Measurements from ENCODE around the gene ACADVL. TPM values are rescaled to one million over a fixed set of nuclear protein-coding genes. Genes with fewer than 3 reads are reported as not detected.

ACADVL gene
- total RNA-seq, 3 donors from 2014 or later (not counting 1 experiment from before 2014, with no cell fraction given) = 439 to 637 (median 607) TPM

DNA sequence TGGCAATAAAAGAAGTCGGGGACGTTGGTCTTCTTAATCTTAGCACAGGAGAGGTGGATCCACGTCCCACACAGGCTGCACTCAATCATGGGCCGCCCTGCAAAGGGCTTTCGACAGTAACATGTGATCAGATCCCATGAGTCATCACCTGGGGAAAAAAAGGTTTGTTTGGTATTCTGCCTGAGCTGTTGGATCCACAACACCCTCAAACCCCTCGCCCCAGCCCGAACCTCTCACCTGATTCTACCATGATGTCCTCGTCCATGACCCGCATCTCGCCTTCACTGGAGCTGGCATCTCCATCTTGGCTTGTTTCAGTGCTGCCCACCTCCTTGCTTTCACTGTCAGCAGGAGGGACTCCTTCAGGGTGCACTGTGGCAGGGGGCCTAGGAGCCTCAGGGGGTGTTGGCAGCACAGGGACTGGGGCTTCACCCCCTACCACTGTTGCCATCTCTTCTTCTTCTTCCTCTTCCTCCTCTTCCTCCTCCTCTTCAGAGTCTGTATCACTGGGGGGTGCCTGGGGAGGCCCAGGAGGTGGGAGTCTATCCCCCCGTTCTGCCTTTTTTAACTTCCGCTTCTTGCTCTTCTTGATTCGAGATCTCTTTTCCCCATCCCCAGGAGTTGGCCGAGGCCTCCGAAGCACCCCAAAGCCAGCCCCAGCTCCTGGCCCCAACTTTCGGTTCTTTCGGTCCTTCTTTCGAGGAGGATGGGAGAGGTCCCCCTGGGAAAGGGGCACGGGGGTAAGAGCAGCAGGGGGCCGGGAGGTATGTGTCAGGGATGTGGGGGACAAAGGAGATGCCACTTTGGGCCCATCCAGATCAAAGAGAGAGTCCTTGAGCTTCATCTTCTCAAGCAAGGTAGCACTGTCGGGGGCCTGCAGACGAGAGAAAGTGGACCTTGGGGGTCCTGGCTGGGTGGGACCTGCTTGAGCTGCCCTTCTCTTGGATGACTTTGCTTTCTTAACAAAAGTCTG lies 16.2 kb downstream of the ACADVL start:
- H3K4me3 ChIP-seq (ENCODE audit: low read length) = no peak overlapping the region
- ATAC-seq (no peak), DNase-seq (no peak)
- Mint-ChIP-seq H3K36me3 (no peaks in the 10 kb centered on the region), H3K4me3 (peak overlapping the region; percentile 58), H3K27me3 (ENCODE audit: low read depth in 2 of 2) (no peaks in the 10 kb centered on the region), H3K4me1 (peaks cover 54 to 75% of the 10 kb centered on the region in 2 donors), H3K9me3 (no peaks in the 10 kb centered on the region), H3K27ac (peak overlapping the region; percentile 97 to 99)
- H3K27me3 ChIP-seq (ENCODE audit: control insufficient read depth, insufficient read depth, low read length) = no peaks in the 10 kb centered on the region
- no peaks in the 10 kb centered on the region for H3K9me3 ChIP-seq (ENCODE audit: control insufficient read depth, insufficient read depth, low read length)
- 90% methylated on average over 22 of the region's 22 CpGs for WGBS (ENCODE audit: insufficient coverage)
- intact Hi-C loops (cut with micrococcal nuclease) = loop anchor here (2.0 kb wide), 1 partner anchor 21 kb away; no protein-coding TSS in a partner anchor
- no peak overlapping the region for H3K27ac ChIP-seq (ENCODE audit: low read length)
- H3K36me3 ChIP-seq (ENCODE audit: control insufficient read depth, insufficient read depth, low read length) = peaks cover 24% of the 10 kb centered on the region
- TF ChIP-seq, protein P1, sequence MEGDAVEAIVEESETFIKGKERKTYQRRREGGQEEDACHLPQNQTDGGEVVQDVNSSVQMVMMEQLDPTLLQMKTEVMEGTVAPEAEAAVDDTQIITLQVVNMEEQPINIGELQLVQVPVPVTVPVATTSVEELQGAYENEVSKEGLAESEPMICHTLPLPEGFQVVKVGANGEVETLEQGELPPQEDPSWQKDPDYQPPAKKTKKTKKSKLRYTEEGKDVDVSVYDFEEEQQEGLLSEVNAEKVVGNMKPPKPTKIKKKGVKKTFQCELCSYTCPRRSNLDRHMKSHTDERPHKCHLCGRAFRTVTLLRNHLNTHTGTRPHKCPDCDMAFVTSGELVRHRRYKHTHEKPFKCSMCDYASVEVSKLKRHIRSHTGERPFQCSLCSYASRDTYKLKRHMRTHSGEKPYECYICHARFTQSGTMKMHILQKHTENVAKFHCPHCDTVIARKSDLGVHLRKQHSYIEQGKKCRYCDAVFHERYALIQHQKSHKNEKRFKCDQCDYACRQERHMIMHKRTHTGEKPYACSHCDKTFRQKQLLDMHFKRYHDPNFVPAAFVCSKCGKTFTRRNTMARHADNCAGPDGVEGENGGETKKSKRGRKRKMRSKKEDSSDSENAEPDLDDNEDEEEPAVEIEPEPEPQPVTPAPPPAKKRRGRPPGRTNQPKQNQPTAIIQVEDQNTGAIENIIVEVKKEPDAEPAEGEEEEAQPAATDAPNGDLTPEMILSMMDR (IDR thresholded peaks at IDR 0.05) = no peak
- peaks cover 50% of the 10 kb centered on the region for H3K4me1 ChIP-seq (ENCODE audit: control insufficient read depth, insufficient read depth, low read length)

GRCh38 chr17:7236808-7237207 lies 17.1 kb downstream of the ACADVL start:
- peak overlapping the region; percentile 97 to 99 for H3K27ac Mint-ChIP-seq
- peaks cover 25% of the 10 kb centered on the region for H3K36me3 ChIP-seq (ENCODE audit: control insufficient read depth, insufficient read depth, low read length)
- TF ChIP-seq, protein P1 (IDR thresholded peaks at IDR 0.05) = no peak
- H3K9me3 ChIP-seq (ENCODE audit: control insufficient read depth, insufficient read depth, low read length) = no peaks in the 10 kb centered on the region
- DNase-seq = no peak
- peaks cover 62 to 81% of the 10 kb centered on the region in 2 donors for H3K4me1 Mint-ChIP-seq
- H3K27me3 ChIP-seq (ENCODE audit: control insufficient read depth, insufficient read depth, low read length) = no peaks in the 10 kb centered on the region
- H3K9me3 Mint-ChIP-seq = no peaks in the 10 kb centered on the region
- peaks cover 56% of the 10 kb centered on the region for H3K4me1 ChIP-seq (ENCODE audit: control insufficient read depth, insufficient read depth, low read length)
- ATAC-seq = no peak
- H3K4me3 ChIP-seq (ENCODE audit: low read length) = no peak overlapping the region
- H3K36me3 Mint-ChIP-seq = no peaks in the 10 kb centered on the region
- intact Hi-C loops (cut with micrococcal nuclease) = no loop called here
- 94% methylated on average over 6 of the region's 6 CpGs for WGBS (ENCODE audit: insufficient coverage)
- H3K27ac ChIP-seq (ENCODE audit: low read length) = no peak overlapping the region
- H3K27me3 Mint-ChIP-seq (ENCODE audit: low read depth in 2 of 2) = no peaks in the 10 kb centered on the region
- H3K4me3 Mint-ChIP-seq = peak overlapping the region; percentile 96

DNA sequence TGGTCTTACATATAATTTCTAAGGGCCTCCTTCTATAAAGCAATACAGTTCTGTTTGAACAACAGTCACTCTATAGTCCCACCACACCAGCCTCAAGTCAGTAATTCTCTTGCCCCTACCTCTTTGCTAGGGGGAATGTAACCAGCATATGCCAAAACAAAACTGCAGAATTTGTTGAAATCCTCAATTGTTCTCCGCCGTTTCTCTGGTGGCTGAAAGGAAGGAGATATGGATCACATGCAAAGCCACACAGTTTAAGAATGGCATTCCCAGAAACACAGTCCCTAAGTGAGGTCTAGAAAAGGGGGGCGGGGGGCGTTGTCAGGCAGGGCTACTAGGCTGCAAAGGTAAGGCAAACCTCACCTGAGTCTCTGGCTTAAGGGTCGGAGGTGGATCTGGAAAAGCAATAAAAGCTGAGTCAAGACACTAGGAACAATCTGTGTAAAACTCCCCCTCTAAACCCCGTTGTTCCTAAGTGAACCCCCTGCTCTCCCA lies 17.6 kb downstream of the ACADVL start:
- Histone ChIP-seq H3K27me3 (ENCODE audit: control insufficient read depth, insufficient read depth, low read length) (no peaks in the 10 kb centered on the region), H3K27ac (ENCODE audit: low read length) (peak overlapping the region; percentile 57), H3K9me3 (ENCODE audit: control insufficient read depth, insufficient read depth, low read length) (no peaks in the 10 kb centered on the region), H3K4me1 (ENCODE audit: control insufficient read depth, insufficient read depth, low read length) (peaks cover 57% of the 10 kb centered on the region), H3K4me3 (ENCODE audit: low read length) (peak overlapping the region; percentile 87), H3K36me3 (ENCODE audit: control insufficient read depth, insufficient read depth, low read length) (peaks cover 25% of the 10 kb centered on the region)
- peaks cover 62 to 81% of the 10 kb centered on the region in 2 donors for H3K4me1 Mint-ChIP-seq
- H3K36me3 Mint-ChIP-seq = no peaks in the 10 kb centered on the region
- peak overlapping the region; percentile 97 to 99 for H3K27ac Mint-ChIP-seq
- TF ChIP-seq, protein P1 (IDR thresholded peaks at IDR 0.05) = no peak
- DNase-seq (peak in 1 of 2 donors; percentile 31), ATAC-seq (no peak)
- H3K27me3 Mint-ChIP-seq (ENCODE audit: low read depth in 2 of 2) = no peaks in the 10 kb centered on the region
- H3K4me3 Mint-ChIP-seq = peak overlapping the region; percentile 96
- intact Hi-C loops (cut with micrococcal nuclease) = no loop called here
- no peaks in the 10 kb centered on the region for H3K9me3 Mint-ChIP-seq
- WGBS (ENCODE audit: insufficient coverage) = 36% methylated on average over 5 of the region's 6 CpGs

All from natural killer cell (primary cell).